Measurements from ENCODE around the gene TBX2.

DNA sequence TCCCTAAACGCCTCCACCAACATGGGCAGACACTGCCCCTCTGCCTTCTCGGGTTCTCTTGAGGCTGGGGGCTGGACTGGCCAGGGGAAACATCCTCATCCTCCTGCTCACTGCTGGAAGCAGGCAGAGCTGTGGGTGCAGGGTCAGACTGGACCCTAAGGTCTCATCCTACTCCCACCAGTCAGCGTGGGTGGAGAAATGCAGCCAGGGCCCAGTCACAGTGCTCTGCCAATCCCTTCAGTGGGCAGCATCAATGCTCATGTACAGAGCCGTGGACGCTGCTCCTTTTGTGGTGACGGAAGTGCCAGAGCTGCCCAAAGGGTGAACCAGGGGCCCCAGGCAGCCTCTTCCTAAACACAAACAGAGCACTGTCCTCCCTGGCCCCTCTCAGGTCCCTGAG, 13.4 kb upstream of the TBX2 start:
- TF ChIP-seq, protein P1, sequence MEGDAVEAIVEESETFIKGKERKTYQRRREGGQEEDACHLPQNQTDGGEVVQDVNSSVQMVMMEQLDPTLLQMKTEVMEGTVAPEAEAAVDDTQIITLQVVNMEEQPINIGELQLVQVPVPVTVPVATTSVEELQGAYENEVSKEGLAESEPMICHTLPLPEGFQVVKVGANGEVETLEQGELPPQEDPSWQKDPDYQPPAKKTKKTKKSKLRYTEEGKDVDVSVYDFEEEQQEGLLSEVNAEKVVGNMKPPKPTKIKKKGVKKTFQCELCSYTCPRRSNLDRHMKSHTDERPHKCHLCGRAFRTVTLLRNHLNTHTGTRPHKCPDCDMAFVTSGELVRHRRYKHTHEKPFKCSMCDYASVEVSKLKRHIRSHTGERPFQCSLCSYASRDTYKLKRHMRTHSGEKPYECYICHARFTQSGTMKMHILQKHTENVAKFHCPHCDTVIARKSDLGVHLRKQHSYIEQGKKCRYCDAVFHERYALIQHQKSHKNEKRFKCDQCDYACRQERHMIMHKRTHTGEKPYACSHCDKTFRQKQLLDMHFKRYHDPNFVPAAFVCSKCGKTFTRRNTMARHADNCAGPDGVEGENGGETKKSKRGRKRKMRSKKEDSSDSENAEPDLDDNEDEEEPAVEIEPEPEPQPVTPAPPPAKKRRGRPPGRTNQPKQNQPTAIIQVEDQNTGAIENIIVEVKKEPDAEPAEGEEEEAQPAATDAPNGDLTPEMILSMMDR (IDR thresholded peaks at IDR 0.05) = no peak
- no peak for TF ChIP-seq EP300 (IDR thresholded peaks at IDR 0.05)
